Caco-2 (cell line): Measurements from ENCODE around the gene LENG1. TPM values are rescaled to one million over a fixed set of nuclear protein-coding genes. Genes with fewer than 3 reads are reported as not detected.

Experiments
- BruUV-seq: library from RNA; stranded (reverse); fragments of 400-500 nt; replicated peaks from 2 replicates; lab custom pipeline; 2021; lab: Mats Ljungman, UMichigan
- CTCF ChIA-PET: fragments of 300-600 bp; sonication (Branson Sonifier 250); formaldehyde crosslinking; loops from one replicate; lab custom pipeline; 2022; ENCODE audit warnings: antibody characterized with exemption; lab: Charles Lee
- POLR2A ChIA-PET: fragments of 300-600 bp; sonication (Branson Sonifier 250); formaldehyde crosslinking; loops from one replicate; lab custom pipeline; 2022; ENCODE audit warnings: antibody characterized with exemption; lab: Charles Lee
- DNase-seq, 2 experiments: peaks; one replicate each; pipeline versions ENCODE4 v3.0.0 to v3.0.0-alpha.2; 2020 to 2022
- H3K27me3 ChIP-seq: replicated peaks from 2 replicates; pipeline ENCODE4 v1.6.0; 2011; ENCODE audit warnings: low read length; ENCODE audit not compliant: control insufficient read depth, insufficient read depth
- H3K36me3 ChIP-seq: 2 replicates; pipeline ENCODE4 v1.5.1; 2011; ENCODE audit warnings: low read length; ENCODE audit not compliant: control insufficient read depth, insufficient read depth
- H3K4me1 ChIP-seq: fragments of 250-450 bp; sonication (Bioruptor Pico); 2 replicates; pipeline ENCODE4 v1.5.1; 2020; ENCODE audit warnings: mild to moderate bottlenecking
- H3K4me3 ChIP-seq: 2 replicates; pipeline ENCODE4 v1.5.1; 2011; ENCODE audit warnings: low read depth, mild to moderate bottlenecking, control low read depth, low read length
- H3K9me3 ChIP-seq: fragments of 250-450 bp; sonication (Bioruptor Pico); 2 replicates; pipeline ENCODE4 v1.5.1; 2020; ENCODE audit warnings: mild to moderate bottlenecking, moderate library complexity
- H3K27ac Mint-ChIP-seq: one replicate; pipeline ENCODE4 v1.8.0; 2022; ENCODE audit warnings: mixed read lengths; ENCODE audit not compliant: unreplicated experiment
- H3K27me3 Mint-ChIP-seq: one replicate; pipeline ENCODE4 v1.8.0; 2022; ENCODE audit warnings: mixed read lengths; ENCODE audit not compliant: insufficient read depth, unreplicated experiment
- H3K36me3 Mint-ChIP-seq: one replicate; pipeline ENCODE4 v1.8.0; 2022; ENCODE audit warnings: mild to moderate bottlenecking, mixed read lengths; ENCODE audit not compliant: insufficient read depth, unreplicated experiment
- H3K4me1 Mint-ChIP-seq: one replicate; pipeline ENCODE4 v1.8.0; 2022; ENCODE audit warnings: low read depth, mixed read lengths; ENCODE audit not compliant: unreplicated experiment
- H3K4me3 Mint-ChIP-seq: one replicate; pipeline ENCODE4 v1.8.0; 2022; ENCODE audit warnings: mild to moderate bottlenecking, moderate library complexity, mixed read lengths; ENCODE audit not compliant: unreplicated experiment
- H3K9me3 Mint-ChIP-seq: one replicate; pipeline ENCODE4 v1.8.0; 2022; ENCODE audit warnings: mixed read lengths; ENCODE audit not compliant: unreplicated experiment
- CTCF ChIP-seq, 2 experiments: fragments of 200-600 bp in 1 of 2; IDR thresholded peaks; 1 replicate in 1 of 2; 2 replicates in 1 of 2; pipeline versions ENCODE4 v1.5.1 to v1.8.0; 2011 to 2022; ENCODE audit warnings: antibody characterized with exemption in 1 of 2, control low read depth in 1 of 2, inconsistent platforms in 1 of 2, low read depth in 1 of 2, low read length in 1 of 2, mild to moderate bottlenecking in 1 of 2, moderate library complexity in 1 of 2; ENCODE audit not compliant: insufficient read depth in 1 of 2, severe bottlenecking in 1 of 2, unreplicated experiment in 1 of 2
- intact Hi-C: fragments of 100-400 bp; cut with micrococcal nuclease; formaldehyde crosslinking; loops from one replicate; pipeline ENCODE4 v1.10.0; 2022; ENCODE audit not compliant: unreplicated experiment
- total RNA-seq: library from RNA; stranded (reverse); gene quantifications from 2 replicates; pipeline ENCODE4 v1.2.3, GENCODE V29; 2022

Gene LENG1
- total RNA-seq, 1 experiment from 2014 or later, result 6.9 TPM

DNA sequence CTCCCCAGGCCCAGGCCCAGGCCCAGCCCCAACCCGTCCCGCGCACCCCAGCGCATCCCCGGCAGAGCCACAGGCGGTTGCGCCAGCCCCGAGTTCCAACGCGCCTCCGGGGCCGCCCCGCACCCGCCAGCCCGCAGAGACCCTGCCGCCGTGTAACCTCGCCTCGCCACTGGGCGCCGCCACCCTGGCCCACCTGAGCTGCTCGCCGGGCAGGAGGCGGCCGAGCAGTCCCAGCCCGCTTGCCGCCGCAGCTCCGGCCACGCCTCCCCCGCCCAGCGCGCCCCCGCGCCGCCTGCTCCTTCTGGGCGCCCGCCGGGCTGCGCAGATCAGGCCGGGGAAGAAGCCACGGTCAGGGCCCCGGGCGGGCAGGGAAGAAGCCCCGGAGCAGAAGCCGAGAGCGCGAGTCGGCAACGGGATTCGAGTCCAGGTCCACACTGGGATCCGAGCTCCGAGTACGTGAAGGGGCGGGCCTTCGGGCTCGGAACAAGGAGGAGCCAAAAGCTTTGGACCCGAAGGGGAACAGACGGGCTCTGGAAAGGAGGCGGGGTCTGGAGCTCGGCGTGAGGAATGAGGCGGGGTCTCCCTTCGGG is 29.7 kb upstream of the LENG1 start, which contains the start of gene MBOAT7:
TSS of gene MBOAT7 (minus strand) at position 436 of the 590 bp plus-strand sequence. CDS start 1,072 bp downstream, outside the sequence.
- peak in 1 of 2 experiments; percentile 92 for DNase-seq
- Mint-ChIP-seq H3K27ac (peak within 1 kb of the TSS; percentile 98), H3K36me3 (peaks cover 73% of the 10 kb centered on the region), H3K9me3 (no peaks in the 10 kb centered on the region), H3K27me3 (no peaks in the 10 kb centered on the region), H3K4me3 (peak within 1 kb of the TSS; percentile 85), H3K4me1 (peaks cover 34% of the 10 kb centered on the region)
- H3K9me3 ChIP-seq, result no peaks in the 10 kb centered on the region
- H3K36me3 ChIP-seq, result no peaks in the 10 kb centered on the region
- 0 out of 2 replicates have a peak, but pooled peaks cover 6% of the 10 kb centered on the region for H3K4me1 ChIP-seq
- ChIA-PET CTCF (interaction anchor here (0.6 to 3.4 kb wide), 18 partner anchors 9 to 1465 kb away, joined by 3 to 56 read pairs (median 4); partner anchors contain the start of genes CNOT3, LENG1, LENG8 and LENG9), POLR2A (interaction anchor here (0.5 to 5.7 kb wide), 18 partner anchors 9 to 322 kb away, joined by 3 to 98 read pairs (median 6); partner anchors contain the start of genes CNOT3, LENG1, LENG8 and LENG9)
- peak within 1 kb of the TSS; percentile 97 for H3K4me3 ChIP-seq
- no peaks in the 10 kb centered on the region for H3K27me3 ChIP-seq
- peak; percentile 34 to 45 for TF ChIP-seq CTCF (IDR thresholded peaks at IDR 0.05; ENCODE audit: insufficient read depth in 1 of 2, low read depth in 1 of 2, low read length in 1 of 2, severe bottlenecking in 1 of 2, unreplicated experiment in 1 of 2)
- no TSS peak for BruUV-seq
- intact Hi-C loops, result loop anchor here (1.0 kb wide), 2 partner anchors 30 to 43 kb away; partner anchors contain the start of gene LENG1

- no peak for DNase-seq
- H3K4me1 ChIP-seq, result 0 out of 2 replicates have a peak, but pooled peaks cover 6% of the 10 kb centered on the region
- no peaks in the 10 kb centered on the region for H3K9me3 Mint-ChIP-seq
- peaks cover 34% of the 10 kb centered on the region for H3K4me1 Mint-ChIP-seq
- no peaks in the 10 kb centered on the region for H3K27me3 Mint-ChIP-seq
- CTCF ChIA-PET, result interaction anchor here (0.6 to 3.4 kb wide), 6 partner anchors 14 to 792 kb away, joined by 3 to 56 read pairs (median 8); partner anchors contain the start of genes LENG1 and TMC4
- TF ChIP-seq CTCF (IDR thresholded peaks at IDR 0.05; ENCODE audit: insufficient read depth in 1 of 2, low read depth in 1 of 2, low read length in 1 of 2, severe bottlenecking in 1 of 2, unreplicated experiment in 1 of 2), result no peak
- TSS peak; percentile 26 for BruUV-seq
- peak overlapping the region; percentile 98 for H3K27ac Mint-ChIP-seq
- POLR2A ChIA-PET, result interaction anchor here (0.7 to 5.7 kb wide), 8 partner anchors 11 to 73 kb away, joined by 3 to 98 read pairs (median 12); partner anchors contain the start of genes CNOT3, PRPF31, RPS9 and TFPT
- no peaks in the 10 kb centered on the region for H3K36me3 ChIP-seq
- intact Hi-C loops, result no loop called here
- peak overlapping the region; percentile 71 for H3K4me3 ChIP-seq
- H3K27me3 ChIP-seq, result no peaks in the 10 kb centered on the region
- H3K4me3 Mint-ChIP-seq, result peak overlapping the region; percentile 85
- no peaks in the 10 kb centered on the region for H3K9me3 ChIP-seq
- H3K36me3 Mint-ChIP-seq, result peaks cover 75% of the 10 kb centered on the region
Measured at GRCh38 chr19:54188215-54188871, 28.8 kb upstream of the LENG1 start.

- CTCF ChIA-PET, result interaction anchor here (3.4 kb wide), 1 partner anchor 14 kb away, joined by 56 read pairs; the partner anchor contains the start of gene TMC4
- intact Hi-C loops, result no loop called here
- Histone ChIP-seq H3K36me3 (no peaks in the 10 kb centered on the region), H3K4me1 (0 out of 2 replicates have a peak, but pooled peaks cover 6% of the 10 kb centered on the region), H3K9me3 (no peaks in the 10 kb centered on the region), H3K27me3 (no peaks in the 10 kb centered on the region), H3K4me3 (no peak overlapping the region)
- DNase-seq, result no peak
- no peak for TF ChIP-seq CTCF (IDR thresholded peaks at IDR 0.05; ENCODE audit: insufficient read depth in 1 of 2, low read depth in 1 of 2, low read length in 1 of 2, severe bottlenecking in 1 of 2, unreplicated experiment in 1 of 2)
- peaks cover 62% of the 10 kb centered on the region for H3K36me3 Mint-ChIP-seq
- POLR2A ChIA-PET, result interaction anchor here (0.6 kb wide), 1 partner anchor 931 kb away, joined by 4 read pairs; no protein-coding TSS in a partner anchor
- peaks cover 20% of the 10 kb centered on the region for H3K4me1 Mint-ChIP-seq
- no peaks in the 10 kb centered on the region for H3K9me3 Mint-ChIP-seq
- no TSS peak for BruUV-seq
- H3K4me3 Mint-ChIP-seq, result peak overlapping the region; percentile 85
- peak overlapping the region; percentile 98 for H3K27ac Mint-ChIP-seq
- no peaks in the 10 kb centered on the region for H3K27me3 Mint-ChIP-seq
Measured at GRCh38 chr19:54186934-54187381, 27.4 kb upstream of the LENG1 start.
